ENCODE measurements around the gene ATP6V0D1. TPM values are rescaled to one million over a fixed set of nuclear protein-coding genes. Genes with fewer than 3 reads are reported as not detected.

The ATP6V0D1 gene
- total and polyA plus RNA-seq, 2 of the 4 experiments (the other 2 are of a cell fraction), result 112 to 124 TPM

DNA sequence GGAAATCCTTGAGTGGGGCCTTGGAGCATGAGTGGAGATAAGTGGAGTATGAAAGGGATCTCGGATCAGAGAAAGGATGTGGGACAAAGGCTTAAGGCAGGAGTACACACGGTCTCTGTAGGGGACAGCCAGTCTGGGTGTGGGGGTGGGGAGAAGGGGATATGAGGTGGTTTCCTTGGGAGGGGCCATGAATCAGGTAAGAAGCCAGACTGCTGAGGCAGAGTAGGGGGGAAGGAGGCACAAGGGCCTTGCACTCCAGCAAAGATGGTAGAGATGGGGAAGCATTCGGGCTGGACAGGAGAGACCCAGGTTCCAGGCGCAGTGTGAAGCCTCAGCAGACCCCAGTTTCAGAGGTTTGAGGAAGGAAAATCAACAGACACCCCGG is 48.5 kb downstream of the ATP6V0D1 start:
- H3K4ac ChIP-seq (ENCODE audit: low read depth, low read length), result no peak overlapping the region
- H3K79me1 ChIP-seq (ENCODE audit: low read depth in 1 of 2, low read length in 2 of 2), result no peaks in the 10 kb centered on the region
- no peak overlapping the region for H2AK9ac ChIP-seq (replicated peaks; ENCODE audit: low read depth, low read length, poor library complexity)
- no peak overlapping the region for H3K9ac ChIP-seq (ENCODE audit: low read depth, low read length)
- dilution Hi-C loops (cut with HindIII; ENCODE audit: low sequenced_read_pairs, unreplicated experiment), result no loop called here
- H3K4me3 ChIP-seq (ENCODE audit: insufficient read depth, low read depth, low read length), result no peak overlapping the region
- H2BK15ac ChIP-seq (ENCODE audit: low read depth, low read length), result no peak overlapping the region
- no peak overlapping the region for H3K23ac ChIP-seq (ENCODE audit: low read depth, low read length)
- no peaks in the 10 kb centered on the region for H3K9me3 ChIP-seq (ENCODE audit: control insufficient read depth, insufficient read depth, low read length)
- peaks cover 13% of the 10 kb centered on the region; the same call in 1 of the 2 replicates for H3K36me3 ChIP-seq (ENCODE audit: control insufficient read depth, insufficient read depth, low read length)
- no peak overlapping the region for H2BK20ac ChIP-seq (ENCODE audit: low read depth, low read length)
- BruUV-seq (replicated peaks), result no TSS peak
- no peak overlapping the region for H4K8ac ChIP-seq (ENCODE audit: low read depth in 2 of 2, low read length in 2 of 2)
- POLR2A ChIA-PET (ENCODE audit: unreplicated experiment), result interaction anchor here (0.6 kb wide), 1 partner anchor 9 kb away, joined by 3 read pairs; no protein-coding TSS in a partner anchor
- DNase-seq (no peak), ATAC-seq (ENCODE audit: low read depth) (no peak)
- no peak for TF ChIP-seq CHD1 (IDR thresholded peaks at IDR 0.05; ENCODE audit: low read depth, low read length)
- H2AK5ac ChIP-seq (ENCODE audit: low read depth, low read length), result no peak overlapping the region
- CTCF ChIA-PET, result no interaction called here
- H3K4me1 ChIP-seq (ENCODE audit: control insufficient read depth, insufficient read depth, low read length), result peaks cover 5% of the 10 kb centered on the region; the same call in 1 of the 2 replicates
- in situ Hi-C loops (cut with MboI; ENCODE audit: low sequenced_read_pairs), result no loop called here
- no peak overlapping the region for H2AFZ ChIP-seq (replicated peaks; ENCODE audit: low read length, poor library complexity)
- H4K20me1 ChIP-seq (ENCODE audit: insufficient read depth, low read length), result peaks cover 12% of the 10 kb centered on the region
- intact Hi-C loops (cut with micrococcal nuclease), result no loop called here
- H3K14ac ChIP-seq (replicated peaks; ENCODE audit: low read depth, low read length), result no peak overlapping the region
- H3K27me3 ChIP-seq (ENCODE audit: control insufficient read depth, insufficient read depth, low read length), result peaks cover 27% of the 10 kb centered on the region
- 67% methylated on average over 3 of the region's 5 CpGs; no CpG with 5 or more reads in 1 of the 2 experiments for WGBS, 2 experiments (ENCODE audit: extremely low coverage in 2 of 2, insufficient read length in 1 of 2)
- no peak overlapping the region for H2BK5ac ChIP-seq (ENCODE audit: low read depth, low read length, poor library complexity, severe bottlenecking)
- no peak overlapping the region for H4K91ac ChIP-seq (ENCODE audit: insufficient read depth, low read depth, low read length)
- H3K18ac ChIP-seq (ENCODE audit: low read depth, low read length), result no peak overlapping the region
- H3K56ac ChIP-seq (ENCODE audit: extremely low read depth, insufficient read depth, low read length), result no peak overlapping the region
- no peak overlapping the region for H2BK120ac ChIP-seq (ENCODE audit: low read depth, low read length)
- H4K5ac ChIP-seq (ENCODE audit: low read depth, low read length), result no peak overlapping the region
- H3K4me2 ChIP-seq (ENCODE audit: low read depth, low read length), result no peak overlapping the region
- H3K9me1 ChIP-seq (ENCODE audit: insufficient read depth, low read length), result peaks cover 3% of the 10 kb centered on the region; the same call in 1 of the 2 replicates
- H3K27ac ChIP-seq (ENCODE audit: insufficient read depth, low read length), result no peak overlapping the region
